OCI-LY7 (cell line): ENCODE results near the gene RALBP1.

Source experiments
- CTCF ChIP-seq: fragments of 200-600 bp; sonication (generic); conservative IDR thresholded peaks from 2 replicates; pipeline ENCODE4 v1.5.1; 2014; ENCODE audit warnings: mild to moderate bottlenecking, antibody characterized with exemption, low read length, moderate library complexity, mixed read lengths
- EZH2phosphoT487 ChIP-seq: fragments of 200-600 bp; sonication (generic); IDR thresholded peaks from 2 replicates; pipeline ENCODE4 v1.6.1; 2018; ENCODE audit warnings: low read depth, borderline replicate concordance, mild to moderate bottlenecking, mixed run types, antibody characterized with exemption, low read length, moderate library complexity, mixed read lengths

GRCh38 chr18:9578306-9578705 lies 103.0 kb downstream of the RALBP1 start:
- TF ChIP-seq CTCF (no peak), EZH2phosphoT487 (no peak)
